Keratinocyte (primary cell): ENCODE measurements around the gene IMPDH1.

ENCODE experiments used
- EZH2 ChIP-seq: IDR thresholded peaks from one replicate; pipeline ENCODE4 v1.6.1; 2012; ENCODE audit warnings: inconsistent platforms, mild to moderate bottlenecking, low read length, moderate library complexity
- TF ChIP-seq, protein P1 (sequence below), 3 experiments: IDR thresholded peaks in 1 of 3; conservative IDR thresholded peaks in 1 of 3; optimal IDR thresholded peaks in 1 of 3; 2 replicates in 2 of 3; 3 replicates in 1 of 3; pipeline versions ENCODE3 to v1.5.1; 2011; ENCODE audit warnings: low read length in 3 of 3, mild to moderate bottlenecking in 3 of 3, moderate library complexity in 2 of 3, control low read depth in 1 of 3, inconsistent platforms in 1 of 3; ENCODE audit not compliant: insufficient read depth in 2 of 3; ENCODE audit errors: extremely low read depth in 1 of 3

DNA sequence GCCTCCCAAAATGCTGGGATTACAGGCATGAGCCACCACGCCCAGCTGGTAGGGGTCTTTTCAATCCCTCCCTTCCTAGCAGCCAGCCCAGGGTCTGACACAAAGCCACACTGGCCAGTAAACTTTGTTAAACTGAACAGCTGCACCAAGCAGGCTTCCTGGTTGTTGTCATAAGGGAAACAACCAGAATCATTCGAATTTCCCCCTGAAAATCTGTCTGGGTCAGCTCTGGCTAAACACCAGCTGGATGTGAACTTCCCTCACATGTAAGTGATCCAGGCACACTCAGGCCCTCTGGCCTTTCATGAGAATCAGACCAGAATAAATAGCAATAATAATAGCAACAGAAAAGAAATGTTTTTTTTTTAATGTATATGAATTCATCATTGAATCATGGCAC is 7.4 kb downstream of the IMPDH1 start:
- TF ChIP-seq, protein P1, sequence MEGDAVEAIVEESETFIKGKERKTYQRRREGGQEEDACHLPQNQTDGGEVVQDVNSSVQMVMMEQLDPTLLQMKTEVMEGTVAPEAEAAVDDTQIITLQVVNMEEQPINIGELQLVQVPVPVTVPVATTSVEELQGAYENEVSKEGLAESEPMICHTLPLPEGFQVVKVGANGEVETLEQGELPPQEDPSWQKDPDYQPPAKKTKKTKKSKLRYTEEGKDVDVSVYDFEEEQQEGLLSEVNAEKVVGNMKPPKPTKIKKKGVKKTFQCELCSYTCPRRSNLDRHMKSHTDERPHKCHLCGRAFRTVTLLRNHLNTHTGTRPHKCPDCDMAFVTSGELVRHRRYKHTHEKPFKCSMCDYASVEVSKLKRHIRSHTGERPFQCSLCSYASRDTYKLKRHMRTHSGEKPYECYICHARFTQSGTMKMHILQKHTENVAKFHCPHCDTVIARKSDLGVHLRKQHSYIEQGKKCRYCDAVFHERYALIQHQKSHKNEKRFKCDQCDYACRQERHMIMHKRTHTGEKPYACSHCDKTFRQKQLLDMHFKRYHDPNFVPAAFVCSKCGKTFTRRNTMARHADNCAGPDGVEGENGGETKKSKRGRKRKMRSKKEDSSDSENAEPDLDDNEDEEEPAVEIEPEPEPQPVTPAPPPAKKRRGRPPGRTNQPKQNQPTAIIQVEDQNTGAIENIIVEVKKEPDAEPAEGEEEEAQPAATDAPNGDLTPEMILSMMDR (optimal IDR thresholded peaks at IDR 0.05 in 1 of 3, IDR thresholded peaks at IDR 0.05 in 1 of 3, conservative IDR thresholded peaks at IDR 0.05 in 1 of 3; ENCODE audit: extremely low read depth in 1 of 3, insufficient read depth in 2 of 3, low read length in 3 of 3), result no peak
- no peak for TF ChIP-seq EZH2
